Calu3 (cell line): ENCODE measurements around the gene MRPL36. TPM values are rescaled to one million over a fixed set of nuclear protein-coding genes. Genes with fewer than 3 reads are reported as not detected.

Experiments
- BruUV-seq: library from RNA; stranded (reverse); fragments of 400-500 nt; replicated peaks from 2 replicates; lab custom pipeline; 2021; lab: Mats Ljungman, UMichigan
- CTCF ChIA-PET: fragments of 300-600 bp; sonication (Branson Sonifier 250); formaldehyde crosslinking; loops from one replicate; lab custom pipeline; 2022; ENCODE audit warnings: antibody characterized with exemption; lab: Charles Lee
- DNase-seq: peaks from one replicate; pipeline ENCODE4 v3.0.0; 2022
- H3K27ac Mint-ChIP-seq: one replicate; pipeline ENCODE4 v1.8.0; 2022; ENCODE audit warnings: mixed read lengths; ENCODE audit not compliant: unreplicated experiment
- H3K27me3 Mint-ChIP-seq: one replicate; pipeline ENCODE4 v1.8.0; 2022; ENCODE audit warnings: mixed read lengths; ENCODE audit not compliant: unreplicated experiment
- H3K36me3 Mint-ChIP-seq: one replicate; pipeline ENCODE4 v1.8.0; 2022; ENCODE audit warnings: mild to moderate bottlenecking, moderate library complexity, mixed read lengths; ENCODE audit not compliant: insufficient read depth, unreplicated experiment
- H3K4me1 Mint-ChIP-seq: one replicate; pipeline ENCODE4 v1.8.0; 2022; ENCODE audit warnings: mild to moderate bottlenecking, low read depth, mixed read lengths; ENCODE audit not compliant: unreplicated experiment
- H3K4me3 Mint-ChIP-seq: one replicate; pipeline ENCODE4 v1.8.0; 2022; ENCODE audit warnings: mild to moderate bottlenecking, low read depth, moderate library complexity, mixed read lengths; ENCODE audit not compliant: unreplicated experiment
- H3K9me3 Mint-ChIP-seq: one replicate; pipeline ENCODE4 v1.8.0; 2022; ENCODE audit warnings: low read depth, mixed read lengths; ENCODE audit not compliant: unreplicated experiment
- CTCF ChIP-seq: fragments of 200-600 bp; IDR thresholded peaks from one replicate; pipeline ENCODE4 v1.8.0; 2022; ENCODE audit warnings: antibody characterized with exemption; ENCODE audit not compliant: unreplicated experiment
- intact Hi-C: fragments of 100-400 bp; cut with micrococcal nuclease; formaldehyde crosslinking; loops from one replicate; pipeline ENCODE4 v1.10.0; 2022; ENCODE audit not compliant: unreplicated experiment
- total RNA-seq: library from RNA; stranded (reverse); gene quantifications from 2 replicates; pipeline ENCODE4 v1.2.3, GENCODE V29; 2022

MRPL36 gene
- total RNA-seq, 1 experiment from 2014 or later = 55.5 TPM

DNA sequence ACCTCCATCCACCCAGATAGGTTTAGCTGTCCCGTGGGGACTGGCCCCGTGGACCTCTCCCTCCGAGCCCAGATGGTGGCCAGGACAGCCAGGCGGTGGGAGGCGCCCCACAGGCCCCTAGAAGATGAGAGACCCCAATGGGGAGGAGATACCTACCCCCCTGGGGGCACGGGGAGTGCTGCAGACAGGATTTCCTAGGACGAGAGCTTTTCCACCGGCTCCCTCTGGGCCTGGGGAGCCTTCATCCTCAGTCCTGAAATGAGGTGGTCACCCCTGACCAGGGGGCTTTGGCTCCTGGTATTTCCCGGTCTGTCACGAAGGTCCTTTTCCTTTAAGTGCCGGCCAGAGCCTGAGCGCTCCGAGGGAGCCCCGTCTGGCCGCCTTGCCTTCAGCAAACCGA is 46.8 kb downstream of the MRPL36 start:
- no TSS peak for BruUV-seq
- CTCF ChIA-PET = interaction anchor here (0.6 kb wide), 1 partner anchor 39 kb away, joined by 5 read pairs; no protein-coding TSS in a partner anchor

DNA sequence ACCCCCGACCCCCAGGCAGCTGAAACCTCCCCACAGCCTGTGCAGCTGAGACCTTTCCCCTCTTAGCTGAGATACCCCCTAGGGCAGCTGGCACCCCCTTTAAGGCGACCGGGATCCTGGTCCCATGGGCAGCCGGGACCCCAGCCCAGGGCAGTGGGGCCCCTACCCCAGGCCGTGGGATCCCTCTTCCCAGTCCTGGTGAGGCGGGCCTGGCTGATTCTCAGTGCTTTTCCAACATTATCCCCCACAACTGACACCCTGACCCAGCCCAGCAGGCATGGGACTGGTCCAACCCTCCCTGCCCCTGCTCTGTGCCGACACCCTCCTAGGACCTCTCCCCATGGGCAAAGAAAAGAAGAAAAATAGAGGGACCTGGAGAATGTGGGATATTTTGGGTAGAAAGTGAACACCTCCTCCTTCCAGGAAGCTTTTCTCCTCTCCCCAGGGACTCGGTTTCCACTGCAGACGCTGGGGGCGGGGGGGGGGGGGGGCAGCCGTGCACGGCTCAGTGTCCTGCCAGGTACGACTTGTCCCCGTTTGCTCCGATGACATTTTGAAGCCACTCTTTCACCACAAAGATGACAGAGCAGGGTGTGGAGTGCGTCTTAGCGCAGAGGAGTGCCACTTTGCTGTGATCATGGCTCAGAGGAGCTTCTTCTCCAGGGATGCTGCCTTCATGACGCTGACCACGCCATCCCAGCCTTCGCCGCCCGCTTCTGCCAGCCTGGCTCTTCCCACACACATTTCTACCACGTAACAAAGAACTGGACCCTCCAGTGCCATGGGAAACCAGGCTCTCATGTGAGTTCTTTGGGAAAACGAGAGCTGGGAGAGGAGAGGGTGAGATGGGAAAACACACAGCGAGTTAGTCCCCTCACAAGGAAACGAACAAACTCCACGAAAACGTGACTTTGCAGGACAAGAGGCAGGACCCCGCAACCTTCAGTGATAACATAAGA is 47.5 kb downstream of the MRPL36 start:
- CTCF ChIA-PET = interaction anchor here (0.6 kb wide), 1 partner anchor 40 kb away, joined by 5 read pairs; no protein-coding TSS in a partner anchor
- Mint-ChIP-seq H3K27ac (no peak overlapping the region), H3K36me3 (no peaks in the 10 kb centered on the region), H3K4me1 (no peaks in the 10 kb centered on the region), H3K4me3 (no peak overlapping the region), H3K9me3 (no peaks in the 10 kb centered on the region), H3K27me3 (peaks cover 62% of the 10 kb centered on the region)
- intact Hi-C loops = no loop called here
- no TSS peak for BruUV-seq
- no peak for DNase-seq
- no peak for TF ChIP-seq CTCF

More for the DNA sequence above, 46.8 kb downstream of the MRPL36 start:
- intact Hi-C loops = no loop called here
- H3K9me3 Mint-ChIP-seq = no peaks in the 10 kb centered on the region
- no peak overlapping the region for H3K27ac Mint-ChIP-seq
- no peak for TF ChIP-seq CTCF
- H3K27me3 Mint-ChIP-seq = peaks cover 57% of the 10 kb centered on the region
- H3K36me3 Mint-ChIP-seq = no peaks in the 10 kb centered on the region
- H3K4me1 Mint-ChIP-seq = no peaks in the 10 kb centered on the region
- DNase-seq = no peak
- H3K4me3 Mint-ChIP-seq = no peak overlapping the region

GRCh38 chr5:1751026-1751863 is 48.4 kb downstream of the MRPL36 start:
- no peaks in the 10 kb centered on the region for H3K4me1 Mint-ChIP-seq
- peaks cover 62% of the 10 kb centered on the region for H3K27me3 Mint-ChIP-seq
- H3K4me3 Mint-ChIP-seq = no peak overlapping the region
- no peak for DNase-seq
- H3K27ac Mint-ChIP-seq = no peak overlapping the region
- no peaks in the 10 kb centered on the region for H3K9me3 Mint-ChIP-seq
- BruUV-seq = no TSS peak
- TF ChIP-seq CTCF = no peak
- intact Hi-C loops = no loop called here
- H3K36me3 Mint-ChIP-seq = no peaks in the 10 kb centered on the region
- CTCF ChIA-PET = interaction anchor here (1.1 kb wide), 1 partner anchor 25 kb away, joined by 3 read pairs; no protein-coding TSS in a partner anchor

GRCh38 chr5:1750469-1750868 is 49.2 kb downstream of the MRPL36 start:
- intact Hi-C loops = no loop called here
- no peaks in the 10 kb centered on the region for H3K9me3 Mint-ChIP-seq
- peaks cover 68% of the 10 kb centered on the region for H3K27me3 Mint-ChIP-seq
- CTCF ChIA-PET = interaction anchor here (1.1 kb wide), 1 partner anchor 26 kb away, joined by 3 read pairs; no protein-coding TSS in a partner anchor
- no peak overlapping the region for H3K4me3 Mint-ChIP-seq
- no peak for TF ChIP-seq CTCF
- H3K27ac Mint-ChIP-seq = no peak overlapping the region
- no peak for DNase-seq
- no peaks in the 10 kb centered on the region for H3K4me1 Mint-ChIP-seq
- no TSS peak for BruUV-seq
- peaks cover 5% of the 10 kb centered on the region for H3K36me3 Mint-ChIP-seq
